ENCODE results near the gene USP36.

GRCh38 chr17:78884876-78885667 is 44.5 kb upstream of the USP36 start:
- no peak for TF ChIP-seq EP300 (IDR thresholded peaks at IDR 0.05; ENCODE audit: borderline replicate concordance)
- TF ChIP-seq TCF12 (IDR thresholded peaks at IDR 0.05; ENCODE audit: low read depth), result no peak
- no peak for TF ChIP-seq TAF1 (IDR thresholded peaks at IDR 0.05; ENCODE audit: low read depth)
- no peak for TF ChIP-seq RAD21 (IDR thresholded peaks at IDR 0.05; ENCODE audit: low read depth)
- TF ChIP-seq CREB1 (IDR thresholded peaks at IDR 0.05; ENCODE audit: low read depth), result no peak
- no peak for TF ChIP-seq YY1 (IDR thresholded peaks at IDR 0.05; ENCODE audit: low read depth)
- no peak for TF ChIP-seq REST (IDR thresholded peaks at IDR 0.05; ENCODE audit: low read depth)
- no peak for TF ChIP-seq EGR1 (IDR thresholded peaks at IDR 0.05)
- TF ChIP-seq MAX (IDR thresholded peaks at IDR 0.05), result no peak
- TF ChIP-seq NFIC (IDR thresholded peaks at IDR 0.05), result no peak
- no peak for TF ChIP-seq USF1 (IDR thresholded peaks at IDR 0.05)
- TF ChIP-seq FOXM1 (IDR thresholded peaks at IDR 0.05; ENCODE audit: borderline replicate concordance, low read depth), result no peak
- TF ChIP-seq TEAD4 (IDR thresholded peaks at IDR 0.05), result no peak
- no peak for TF ChIP-seq CEBPB (IDR thresholded peaks at IDR 0.05)

All from Ishikawa (cell line).